Uterus (tissue), 4 donors: ENCODE measurements around the gene AHSP. TPM values are rescaled to one million over a fixed set of nuclear protein-coding genes. Genes with fewer than 3 reads are reported as not detected.
"Not testable (repeated sequence)": the region's sequence is repeated elsewhere in the genome, so short reads cannot be mapped to it uniquely, and the experiment has no call there.

Source experiments
- DNase-seq, 2 donors: peaks; one replicate each; pipeline ENCODE4 v3.0.0-alpha.2; 2019 to 2020
- H3K27ac ChIP-seq, 2 donors: fragments of 200-600 bp; sonication (generic); 1 replicate in 1 of 2; 2 replicates in 1 of 2; pipeline ENCODE4 v1.5.1; 2016 to 2018
- H3K27me3 ChIP-seq, 2 donors: fragments of 200-600 bp; sonication (generic); one replicate each; pipeline ENCODE4 v1.5.1; 2018 to 2019; ENCODE audit warnings: control low read depth in 1 of 2
- H3K36me3 ChIP-seq, 2 donors: fragments of 200-600 bp; sonication (generic); one replicate each; pipeline ENCODE4 v1.5.1; 2019; ENCODE audit warnings: control low read depth in 1 of 2
- H3K4me1 ChIP-seq, 2 donors: fragments of 200-600 bp; sonication (generic); one replicate each; pipeline ENCODE4 v1.5.1; 2018 to 2019; ENCODE audit warnings: control low read depth in 1 of 2
- H3K4me3 ChIP-seq, 2 donors: fragments of 200-600 bp; sonication (generic); 1 replicate in 1 of 2; 2 replicates in 1 of 2; pipeline ENCODE4 v1.5.1; 2018 to 2019; ENCODE audit warnings: mild to moderate bottlenecking in 1 of 2
- H3K9me3 ChIP-seq, 2 donors: fragments of 200-600 bp; sonication (generic); one replicate each; pipeline ENCODE4 v1.5.1; 2019; ENCODE audit warnings: control low read depth in 1 of 2
- POLR2A ChIP-seq, 2 donors: fragments of 450-650 bp; IDR thresholded peaks; one replicate each; pipeline ENCODE4 v1.6.1; 2016; ENCODE audit warnings: antibody characterized with exemption in 2 of 2, mild to moderate bottlenecking in 1 of 2, moderate library complexity in 1 of 2
- intact Hi-C: fragments of 100-400 bp; cut with DNase I; formaldehyde crosslinking; loops from one replicate; pipeline ENCODE4 v1.15.1; 2023; ENCODE audit warnings: low total_unique reads
- total RNA-seq, 4 donors: library from RNA; depleted of rRNA in 3 of 4; stranded (reverse); fragments of >200 nt in 3 of 4; gene quantifications; one replicate each; pipeline versions ENCODE4 v1.1.0 to v1.2.4, GENCODE V29; 2014 to 2023
- TF ChIP-seq, protein P1 (sequence below), 4 experiments: fragments of 200-600 bp in 2 of 4; fragments of 450-650 bp in 2 of 4; sonication (generic) in 2 of 4; IDR thresholded peaks; one replicate each; pipeline ENCODE4 v1.5.1; 2016 to 2019; ENCODE audit warnings: antibody characterized with exemption in 4 of 4, mild to moderate bottlenecking in 2 of 4, moderate library complexity in 1 of 4
- donor health status: DM: yes; HTN: yes; CAD: no.

The AHSP gene
- total RNA-seq, 4 donors from 2014 or later, result 5.6 TPM; not detected in 3

DNA sequence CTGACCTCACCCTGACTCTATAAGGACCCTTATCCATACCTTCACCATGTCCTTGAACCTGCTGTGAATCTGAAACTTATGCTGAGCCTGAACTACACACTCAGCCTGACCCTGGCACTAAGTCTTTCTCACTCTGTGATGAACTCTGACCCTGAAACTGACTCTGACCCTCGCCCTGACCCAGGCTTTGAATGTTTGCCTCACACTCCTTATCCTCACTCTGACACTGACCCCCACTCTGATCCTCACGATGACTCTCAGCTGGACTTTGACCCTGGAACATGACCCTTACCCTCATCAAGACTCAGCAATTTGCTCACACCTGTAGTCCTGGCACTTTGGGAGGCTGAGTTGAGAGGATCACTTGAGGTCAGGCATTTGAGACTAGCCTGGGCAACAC, 4.4 kb downstream of the AHSP start:
- no peaks in the 10 kb centered on the region for H3K9me3 ChIP-seq
- H3K4me3 ChIP-seq, result no peak overlapping the region
- TF ChIP-seq POLR2A (IDR thresholded peaks at IDR 0.05), result no peak
- TF ChIP-seq, protein P1, sequence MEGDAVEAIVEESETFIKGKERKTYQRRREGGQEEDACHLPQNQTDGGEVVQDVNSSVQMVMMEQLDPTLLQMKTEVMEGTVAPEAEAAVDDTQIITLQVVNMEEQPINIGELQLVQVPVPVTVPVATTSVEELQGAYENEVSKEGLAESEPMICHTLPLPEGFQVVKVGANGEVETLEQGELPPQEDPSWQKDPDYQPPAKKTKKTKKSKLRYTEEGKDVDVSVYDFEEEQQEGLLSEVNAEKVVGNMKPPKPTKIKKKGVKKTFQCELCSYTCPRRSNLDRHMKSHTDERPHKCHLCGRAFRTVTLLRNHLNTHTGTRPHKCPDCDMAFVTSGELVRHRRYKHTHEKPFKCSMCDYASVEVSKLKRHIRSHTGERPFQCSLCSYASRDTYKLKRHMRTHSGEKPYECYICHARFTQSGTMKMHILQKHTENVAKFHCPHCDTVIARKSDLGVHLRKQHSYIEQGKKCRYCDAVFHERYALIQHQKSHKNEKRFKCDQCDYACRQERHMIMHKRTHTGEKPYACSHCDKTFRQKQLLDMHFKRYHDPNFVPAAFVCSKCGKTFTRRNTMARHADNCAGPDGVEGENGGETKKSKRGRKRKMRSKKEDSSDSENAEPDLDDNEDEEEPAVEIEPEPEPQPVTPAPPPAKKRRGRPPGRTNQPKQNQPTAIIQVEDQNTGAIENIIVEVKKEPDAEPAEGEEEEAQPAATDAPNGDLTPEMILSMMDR (IDR thresholded peaks at IDR 0.05), result no peak
- H3K36me3 ChIP-seq, result no peaks in the 10 kb centered on the region
- DNase-seq, result no peak
- H3K27me3 ChIP-seq, result no peaks in the 10 kb centered on the region
- no peak overlapping the region for H3K27ac ChIP-seq
- intact Hi-C loops, result no loop called here
- peaks cover 0 to 6% of the 10 kb centered on the region in 2 donors for H3K4me1 ChIP-seq

GRCh38 chr16:31532896-31533295, 5.2 kb downstream of the AHSP start:
- no peak for TF ChIP-seq POLR2A (IDR thresholded peaks at IDR 0.05)
- TF ChIP-seq, protein P1 (IDR thresholded peaks at IDR 0.05), result no peak
- intact Hi-C loops, result no loop called here
- Histone ChIP-seq H3K27ac (no peak overlapping the region), H3K27me3 (no peaks in the 10 kb centered on the region), H3K9me3 (no peaks in the 10 kb centered on the region), H3K4me1 (peaks cover 0 to 6% of the 10 kb centered on the region in 2 donors), H3K36me3 (no peaks in the 10 kb centered on the region), H3K4me3 (no peak overlapping the region)
- DNase-seq, result no peak

- no peak overlapping the region for H3K27ac ChIP-seq
- DNase-seq, result no peak
- H3K27me3 ChIP-seq, result no peaks in the 10 kb centered on the region
- H3K4me3 ChIP-seq, result no peak overlapping the region
- no peaks in the 10 kb centered on the region for H3K36me3 ChIP-seq
- H3K4me1 ChIP-seq, result no peaks in the 10 kb centered on the region
- intact Hi-C loops, result no loop called here
- H3K9me3 ChIP-seq, result no peaks in the 10 kb centered on the region
- TF ChIP-seq, protein P1 (IDR thresholded peaks at IDR 0.05), result no peak
- TF ChIP-seq POLR2A (IDR thresholded peaks at IDR 0.05), result no peak
Measured at GRCh38 chr16:31535737-31536136, 8.0 kb downstream of the AHSP start.

DNA sequence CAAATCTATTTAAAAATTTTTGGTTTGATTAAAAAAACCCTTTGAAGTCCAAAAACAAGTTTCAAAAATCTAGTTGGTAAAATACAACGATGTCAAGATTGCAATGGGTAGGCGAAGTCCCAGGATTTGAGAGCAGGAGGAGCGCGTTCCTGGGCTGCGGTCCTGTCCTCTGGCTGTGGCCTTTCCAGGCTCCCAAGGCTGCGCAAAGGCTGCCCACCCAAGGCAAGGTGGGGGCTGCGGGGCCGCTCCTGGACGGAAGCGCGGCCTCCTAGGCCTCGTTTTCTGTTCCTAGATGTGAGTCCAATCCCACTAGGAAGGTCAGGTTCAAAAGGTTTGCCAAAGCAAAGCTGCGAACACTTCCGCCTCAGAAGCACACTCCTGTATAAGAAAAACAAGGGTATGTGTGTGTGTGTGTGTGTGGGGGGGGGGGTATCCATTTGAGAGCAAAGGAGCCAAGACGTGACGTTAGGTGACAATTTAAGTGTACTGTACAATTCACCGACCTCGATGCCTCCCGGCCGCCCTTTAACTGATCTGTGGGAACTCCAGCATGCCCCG, 9.2 kb downstream of the AHSP start:
- no peak for DNase-seq
- no peaks in the 10 kb centered on the region for H3K36me3 ChIP-seq
- H3K4me3 ChIP-seq, result no peak overlapping the region
- H3K27ac ChIP-seq, result no peak overlapping the region
- no peaks in the 10 kb centered on the region for H3K27me3 ChIP-seq
- H3K9me3 ChIP-seq, result no peaks in the 10 kb centered on the region
- TF ChIP-seq, protein P1 (IDR thresholded peaks at IDR 0.05), result no peak
- TF ChIP-seq POLR2A (IDR thresholded peaks at IDR 0.05), result no peak
- no peaks in the 10 kb centered on the region for H3K4me1 ChIP-seq
- intact Hi-C loops, result no loop called here

DNA sequence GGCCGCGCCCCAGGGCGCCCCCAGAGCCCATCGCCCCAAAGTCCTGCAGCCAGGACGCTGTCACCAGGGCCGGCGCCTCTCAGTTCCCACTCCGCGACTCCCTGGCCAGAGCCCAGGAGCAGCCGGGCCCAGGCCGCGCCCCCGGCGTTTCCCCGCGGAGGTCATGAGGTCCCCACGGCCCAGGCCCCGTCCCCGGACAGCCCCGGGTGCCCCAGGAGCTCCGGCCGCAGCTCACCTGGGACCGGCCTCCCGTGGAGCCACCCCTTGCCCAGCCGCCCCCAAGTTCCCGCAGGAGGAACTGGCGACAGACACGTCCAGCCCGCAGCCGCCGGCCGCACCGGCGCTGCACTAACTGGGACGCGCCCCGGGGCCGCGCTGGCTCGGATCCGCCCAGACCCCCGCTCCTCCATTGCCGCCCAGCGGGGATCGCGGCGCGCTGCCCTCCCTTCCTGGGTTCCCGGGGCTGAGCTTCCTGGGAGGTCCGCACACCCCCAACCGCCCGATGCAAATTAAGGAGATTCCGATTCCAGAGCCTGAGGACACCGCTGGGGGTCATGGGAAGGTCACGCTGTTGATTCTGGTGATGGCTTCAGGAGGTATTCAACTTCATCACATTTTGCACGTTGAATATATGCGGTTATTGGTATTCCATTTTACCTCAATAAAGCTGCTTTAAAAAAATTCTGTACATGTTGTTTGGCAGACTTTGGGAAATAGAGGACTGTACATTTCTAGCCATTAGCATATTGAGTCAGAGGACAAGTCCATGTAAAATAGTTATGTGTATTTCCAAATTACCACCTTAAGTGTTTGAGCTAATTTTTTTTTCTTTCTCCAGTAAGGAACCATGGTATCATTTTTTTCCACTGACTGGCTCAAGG, 9.9 kb downstream of the AHSP start:
- DNase-seq, result no peak
- Histone ChIP-seq H3K9me3 (no peaks in the 10 kb centered on the region), H3K4me1 (no peaks in the 10 kb centered on the region), H3K4me3 (no peak overlapping the region), H3K27ac (no peak overlapping the region), H3K36me3 (no peaks in the 10 kb centered on the region), H3K27me3 (no peaks in the 10 kb centered on the region)
- TF ChIP-seq POLR2A (IDR thresholded peaks at IDR 0.05), result no peak
- TF ChIP-seq, protein P1 (IDR thresholded peaks at IDR 0.05), result no peak
- intact Hi-C loops, result no loop called here

GRCh38 chr16:31538243-31538598, 10.5 kb downstream of the AHSP start:
- H3K9me3 ChIP-seq, H3K4me3 ChIP-seq, H3K36me3 ChIP-seq, intact Hi-C loops, DNase-seq, H3K4me1 ChIP-seq, H3K27me3 ChIP-seq, H3K27ac ChIP-seq: not testable (repeated sequence)

GRCh38 chr16:31539762-31540161, 12.1 kb downstream of the AHSP start:
- H3K4me1 ChIP-seq, H3K27me3 ChIP-seq, H3K27ac ChIP-seq, H3K4me3 ChIP-seq, H3K36me3 ChIP-seq, H3K9me3 ChIP-seq, intact Hi-C loops, DNase-seq: not testable (repeated sequence)
